Left lung (tissue), 10 donors: ENCODE results near the gene TMEM107. TPM values are rescaled to one million over a fixed set of nuclear protein-coding genes. Genes with fewer than 3 reads are reported as not detected.

Experiments used
- ATAC-seq: fragments of 200-7000 bp; cut with Tn5 transposase; one replicate; pipeline ENCODE4 v1.9.1; 2020; ENCODE audit warnings: moderate library complexity
- DNase-seq, 4 donors: peaks; one replicate each; pipeline ENCODE4 v3.0.0-alpha.2; 2013 to 2020
- H3K27ac ChIP-seq, 2 donors: fragments of 200-600 bp; sonication (generic) in 1 of 2; one replicate each; pipeline versions ENCODE4 v1.5.0 to v1.8.0; 2020 to 2021
- H3K27me3 ChIP-seq, 2 donors: fragments of 200-600 bp; sonication (generic) in 1 of 2; one replicate each; pipeline versions ENCODE4 v1.5.0 to v1.8.0; 2020 to 2021
- H3K36me3 ChIP-seq, 2 donors: fragments of 200-600 bp; sonication (generic) in 1 of 2; one replicate each; pipeline versions ENCODE4 v1.5.0 to v1.8.0; 2020 to 2021
- H3K4me1 ChIP-seq, 2 donors: fragments of 200-600 bp; one replicate each; pipeline ENCODE4 v1.8.0; 2021
- H3K4me3 ChIP-seq, 2 donors: fragments of 200-600 bp; sonication (generic) in 1 of 2; one replicate each; pipeline versions ENCODE4 v1.5.0 to v1.8.0; 2020 to 2021; ENCODE audit warnings: mild to moderate bottlenecking in 1 of 2
- H3K9me3 ChIP-seq, 2 donors: fragments of 200-600 bp; sonication (generic) in 1 of 2; one replicate each; pipeline versions ENCODE4 v1.5.0 to v1.8.0; 2020 to 2021
- CTCF ChIP-seq, 2 donors: fragments of 200-600 bp; sonication (generic) in 1 of 2; IDR thresholded peaks; one replicate each; pipeline versions ENCODE4 v1.5.0 to v1.8.0; 2021; ENCODE audit warnings: antibody characterized with exemption in 2 of 2
- intact Hi-C, 2 donors: fragments of 100-400 bp; cut with DNase I; formaldehyde crosslinking; loops; one replicate each; pipeline versions ENCODE4 v1.11.2 to v1.14.2; 2022
- polyA plus RNA-seq, 6 donors: library from polyadenylated mRNA; unstranded; fragments of 120-200 nt; gene quantifications; one replicate each; pipeline ENCODE4 v1.2.1, GENCODE V29; 2013; ENCODE audit not compliant: insufficient read length in 6 of 6
- total RNA-seq, 2 donors: library from RNA; stranded (reverse); fragmentation: NEBNext Ultra II Directional; extraction: Animal tissue kit (Norgen Biotek cat#: 25700); gene quantifications; one replicate each; pipeline ENCODE4 v1.2.1, GENCODE V29; 2021
- donor health status: DM: no; HTN: yes; CAD: no.
- donor health status: DM: no; HTN: no; CAD: no.

TMEM107 gene
- total and polyA plus RNA-seq, 8 donors = 15.0 to 21.0 (median 18.5) TPM

GRCh38 chr17:8212312-8213180 is 36.4 kb upstream of the TMEM107 start:
- ATAC-seq (no peak), DNase-seq (no peak)
- H3K27ac ChIP-seq = no peak overlapping the region
- no peak for TF ChIP-seq CTCF (IDR thresholded peaks at IDR 0.05)
- no peaks in the 10 kb centered on the region for H3K36me3 ChIP-seq
- H3K27me3 ChIP-seq = no peaks in the 10 kb centered on the region
- peaks cover 5 to 23% of the 10 kb centered on the region in 2 donors for H3K4me1 ChIP-seq
- H3K9me3 ChIP-seq = no peaks in the 10 kb centered on the region
- H3K4me3 ChIP-seq = no peak overlapping the region
- intact Hi-C loops = no loop called here

GRCh38 chr17:8210761-8211458 is 34.7 kb upstream of the TMEM107 start:
- no peak for TF ChIP-seq CTCF (IDR thresholded peaks at IDR 0.05)
- peaks cover 5 to 23% of the 10 kb centered on the region in 2 donors for H3K4me1 ChIP-seq
- H3K36me3 ChIP-seq = no peaks in the 10 kb centered on the region
- H3K27me3 ChIP-seq = no peaks in the 10 kb centered on the region
- no peaks in the 10 kb centered on the region for H3K9me3 ChIP-seq
- DNase-seq (no peak), ATAC-seq (peak; percentile 49)
- peak overlapping the region; percentile 39 to 57 for H3K4me3 ChIP-seq
- H3K27ac ChIP-seq = peak overlapping the region; percentile 86 to 88
- intact Hi-C loops = no loop called here

GRCh38 chr17:8209907-8210760 is 34.0 kb upstream of the TMEM107 start, which contains the start of gene AURKB:
Gene AURKB, minus strand, starts transcription at chr17:8210575. Its CDS starts 351 bp downstream, at chr17:8210224.
- Histone ChIP-seq H3K27ac (peak within 1 kb of the TSS; percentile 86 to 88), H3K4me3 (peak within 1 kb of the TSS; percentile 39 to 57), H3K36me3 (no peaks in the 10 kb centered on the region), H3K4me1 (peaks cover 5 to 23% of the 10 kb centered on the region in 2 donors), H3K27me3 (no peaks in the 10 kb centered on the region), H3K9me3 (no peaks in the 10 kb centered on the region)
- ATAC-seq (peak; percentile 98), DNase-seq (peak; percentile 91 to 97 (median 96))
- intact Hi-C loops = no loop called here
- TF ChIP-seq CTCF (IDR thresholded peaks at IDR 0.05) = no peak

GRCh38 chr17:8206536-8206935 is 30.4 kb upstream of the TMEM107 start:
- Histone ChIP-seq H3K27ac (no peak overlapping the region), H3K9me3 (no peaks in the 10 kb centered on the region), H3K4me3 (no peak overlapping the region), H3K27me3 (no peaks in the 10 kb centered on the region), H3K4me1 (peaks cover 5 to 23% of the 10 kb centered on the region in 2 donors), H3K36me3 (no peaks in the 10 kb centered on the region)
- ATAC-seq (no peak), DNase-seq (no peak)
- intact Hi-C loops = no loop called here
- TF ChIP-seq CTCF (IDR thresholded peaks at IDR 0.05) = no peak
